Caco-2 (cell line): Measurements from ENCODE around the gene DYRK3. TPM values are rescaled to one million over a fixed set of nuclear protein-coding genes. Genes with fewer than 3 reads are reported as not detected.

Experiments used
- BruUV-seq: library from RNA; stranded (reverse); fragments of 400-500 nt; replicated peaks from 2 replicates; lab custom pipeline; 2021; lab: Mats Ljungman, UMichigan
- CTCF ChIA-PET: fragments of 300-600 bp; sonication (Branson Sonifier 250); formaldehyde crosslinking; loops from one replicate; lab custom pipeline; 2022; ENCODE audit warnings: antibody characterized with exemption; lab: Charles Lee
- POLR2A ChIA-PET: fragments of 300-600 bp; sonication (Branson Sonifier 250); formaldehyde crosslinking; loops from one replicate; lab custom pipeline; 2022; ENCODE audit warnings: antibody characterized with exemption; lab: Charles Lee
- DNase-seq, 2 experiments: peaks; one replicate each; pipeline versions ENCODE4 v3.0.0 to v3.0.0-alpha.2; 2020 to 2022
- H3K27me3 ChIP-seq: replicated peaks from 2 replicates; pipeline ENCODE4 v1.6.0; 2011; ENCODE audit warnings: low read length; ENCODE audit not compliant: control insufficient read depth, insufficient read depth
- H3K36me3 ChIP-seq: 2 replicates; pipeline ENCODE4 v1.5.1; 2011; ENCODE audit warnings: low read length; ENCODE audit not compliant: control insufficient read depth, insufficient read depth
- H3K4me1 ChIP-seq: fragments of 250-450 bp; sonication (Bioruptor Pico); 2 replicates; pipeline ENCODE4 v1.5.1; 2020; ENCODE audit warnings: mild to moderate bottlenecking
- H3K4me3 ChIP-seq: 2 replicates; pipeline ENCODE4 v1.5.1; 2011; ENCODE audit warnings: low read depth, mild to moderate bottlenecking, control low read depth, low read length
- H3K9me3 ChIP-seq: fragments of 250-450 bp; sonication (Bioruptor Pico); 2 replicates; pipeline ENCODE4 v1.5.1; 2020; ENCODE audit warnings: mild to moderate bottlenecking, moderate library complexity
- H3K27ac Mint-ChIP-seq: one replicate; pipeline ENCODE4 v1.8.0; 2022; ENCODE audit warnings: mixed read lengths; ENCODE audit not compliant: unreplicated experiment
- H3K27me3 Mint-ChIP-seq: one replicate; pipeline ENCODE4 v1.8.0; 2022; ENCODE audit warnings: mixed read lengths; ENCODE audit not compliant: insufficient read depth, unreplicated experiment
- H3K36me3 Mint-ChIP-seq: one replicate; pipeline ENCODE4 v1.8.0; 2022; ENCODE audit warnings: mild to moderate bottlenecking, mixed read lengths; ENCODE audit not compliant: insufficient read depth, unreplicated experiment
- H3K4me1 Mint-ChIP-seq: one replicate; pipeline ENCODE4 v1.8.0; 2022; ENCODE audit warnings: low read depth, mixed read lengths; ENCODE audit not compliant: unreplicated experiment
- H3K4me3 Mint-ChIP-seq: one replicate; pipeline ENCODE4 v1.8.0; 2022; ENCODE audit warnings: mild to moderate bottlenecking, moderate library complexity, mixed read lengths; ENCODE audit not compliant: unreplicated experiment
- H3K9me3 Mint-ChIP-seq: one replicate; pipeline ENCODE4 v1.8.0; 2022; ENCODE audit warnings: mixed read lengths; ENCODE audit not compliant: unreplicated experiment
- intact Hi-C: fragments of 100-400 bp; cut with micrococcal nuclease; formaldehyde crosslinking; loops from one replicate; pipeline ENCODE4 v1.10.0; 2022; ENCODE audit not compliant: unreplicated experiment
- total RNA-seq: library from RNA; stranded (reverse); gene quantifications from 2 replicates; pipeline ENCODE4 v1.2.3, GENCODE V29; 2022
- TF ChIP-seq, protein P1 (sequence below), 2 experiments: fragments of 200-600 bp in 1 of 2; IDR thresholded peaks; 1 replicate in 1 of 2; 2 replicates in 1 of 2; pipeline versions ENCODE4 v1.5.1 to v1.8.0; 2011 to 2022; ENCODE audit warnings: antibody characterized with exemption in 1 of 2, control low read depth in 1 of 2, inconsistent platforms in 1 of 2, low read depth in 1 of 2, low read length in 1 of 2, mild to moderate bottlenecking in 1 of 2, moderate library complexity in 1 of 2; ENCODE audit not compliant: insufficient read depth in 1 of 2, severe bottlenecking in 1 of 2, unreplicated experiment in 1 of 2

DYRK3 gene
- total RNA-seq, 1 experiment from 2014 or later, result not detected

DNA sequence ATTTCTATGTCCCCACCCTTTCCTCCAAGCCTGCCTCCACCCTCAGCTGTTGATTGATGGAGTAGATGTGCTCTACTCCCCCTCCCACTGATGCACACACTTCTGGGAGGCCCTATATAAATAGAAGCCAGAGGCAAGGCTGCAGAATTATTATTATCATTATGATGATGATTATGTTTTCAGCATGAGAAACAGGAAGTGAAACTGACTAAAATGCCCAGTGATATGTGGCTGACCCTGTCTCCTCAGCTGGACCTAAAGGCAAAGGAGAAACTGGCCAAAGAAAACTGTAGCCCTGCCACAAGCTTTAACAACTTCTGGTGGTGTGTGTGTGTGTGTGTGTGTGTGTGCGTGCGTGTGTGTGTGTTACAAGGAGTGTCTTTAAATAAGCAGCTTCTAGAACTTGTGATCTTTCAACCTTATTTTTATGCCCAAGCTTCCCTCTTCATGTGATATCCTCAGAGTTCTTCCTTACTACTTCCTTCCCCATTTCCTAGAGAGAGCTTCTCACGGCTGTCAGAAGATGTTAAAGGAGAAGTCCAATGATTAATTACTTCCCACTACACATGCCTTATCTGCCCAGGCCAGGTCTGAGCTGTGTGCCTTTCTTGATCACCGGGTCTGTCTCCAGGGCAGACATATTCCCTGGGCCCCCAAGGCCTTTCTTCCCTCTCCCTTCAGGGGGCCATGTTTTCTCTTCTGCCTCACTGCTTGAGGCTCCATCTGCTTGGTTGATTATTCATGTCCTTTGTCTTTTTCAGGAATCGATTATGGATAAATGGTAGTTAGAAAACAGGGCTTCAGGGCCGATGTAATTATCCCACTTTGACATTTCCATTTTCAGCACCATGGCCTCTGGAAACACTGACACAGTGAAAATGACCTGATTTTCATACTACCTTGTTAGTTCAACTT lies 37.8 kb downstream of the DYRK3 start:
- intact Hi-C loops, result loop anchor here (2.0 kb wide), 1 partner anchor 14 kb away; no protein-coding TSS in a partner anchor
- BruUV-seq, result no TSS peak

DNA sequence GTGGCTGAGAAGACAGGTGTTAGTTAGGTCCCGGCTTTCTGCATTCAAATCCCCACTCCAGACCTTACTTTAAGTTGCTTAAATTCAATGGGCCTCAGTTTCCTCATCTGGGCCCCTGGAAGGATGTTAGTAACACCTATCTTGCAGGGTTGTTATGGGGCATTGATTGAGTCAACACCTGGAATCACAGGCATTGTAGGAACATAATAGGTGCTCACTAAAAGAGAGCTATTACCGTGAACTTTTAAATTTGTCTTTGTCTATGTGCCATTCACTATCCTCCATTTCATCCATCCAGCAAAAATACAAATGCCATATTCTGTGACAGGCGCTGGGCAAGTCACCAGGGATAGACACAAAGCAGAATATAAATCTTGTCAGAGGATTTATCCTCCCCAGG lies 38.9 kb downstream of the DYRK3 start:
- CTCF ChIA-PET, result interaction anchor here (0.8 to 1.0 kb wide), 2 partner anchors 17 to 235 kb away, joined by 3 to 4 read pairs; no protein-coding TSS in a partner anchor

More for the DNA sequence above, 37.8 kb downstream of the DYRK3 start:
- H3K9me3 ChIP-seq, result no peaks in the 10 kb centered on the region
- H3K27me3 Mint-ChIP-seq, result no peaks in the 10 kb centered on the region
- no peak overlapping the region for H3K4me3 ChIP-seq
- DNase-seq, result no peak
- H3K27ac Mint-ChIP-seq, result no peak overlapping the region
- H3K4me3 Mint-ChIP-seq, result no peak overlapping the region
- no peaks in the 10 kb centered on the region for H3K36me3 ChIP-seq
- peaks cover 5% of the 10 kb centered on the region for H3K36me3 Mint-ChIP-seq
- ChIA-PET POLR2A (no interaction called here), CTCF (interaction anchor here (0.5 to 2.4 kb wide), 6 partner anchors 9 to 239 kb away, joined by 3 to 20 read pairs (median 4); partner anchors contain the start of genes EIF2D and MAPKAPK2)
- peaks cover 48% of the 10 kb centered on the region for H3K4me1 ChIP-seq
- peaks cover 37% of the 10 kb centered on the region for H3K4me1 Mint-ChIP-seq
- TF ChIP-seq, protein P1, sequence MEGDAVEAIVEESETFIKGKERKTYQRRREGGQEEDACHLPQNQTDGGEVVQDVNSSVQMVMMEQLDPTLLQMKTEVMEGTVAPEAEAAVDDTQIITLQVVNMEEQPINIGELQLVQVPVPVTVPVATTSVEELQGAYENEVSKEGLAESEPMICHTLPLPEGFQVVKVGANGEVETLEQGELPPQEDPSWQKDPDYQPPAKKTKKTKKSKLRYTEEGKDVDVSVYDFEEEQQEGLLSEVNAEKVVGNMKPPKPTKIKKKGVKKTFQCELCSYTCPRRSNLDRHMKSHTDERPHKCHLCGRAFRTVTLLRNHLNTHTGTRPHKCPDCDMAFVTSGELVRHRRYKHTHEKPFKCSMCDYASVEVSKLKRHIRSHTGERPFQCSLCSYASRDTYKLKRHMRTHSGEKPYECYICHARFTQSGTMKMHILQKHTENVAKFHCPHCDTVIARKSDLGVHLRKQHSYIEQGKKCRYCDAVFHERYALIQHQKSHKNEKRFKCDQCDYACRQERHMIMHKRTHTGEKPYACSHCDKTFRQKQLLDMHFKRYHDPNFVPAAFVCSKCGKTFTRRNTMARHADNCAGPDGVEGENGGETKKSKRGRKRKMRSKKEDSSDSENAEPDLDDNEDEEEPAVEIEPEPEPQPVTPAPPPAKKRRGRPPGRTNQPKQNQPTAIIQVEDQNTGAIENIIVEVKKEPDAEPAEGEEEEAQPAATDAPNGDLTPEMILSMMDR (IDR thresholded peaks at IDR 0.05; ENCODE audit: insufficient read depth in 1 of 2, low read depth in 1 of 2, low read length in 1 of 2, severe bottlenecking in 1 of 2, unreplicated experiment in 1 of 2), result no peak
- H3K27me3 ChIP-seq, result no peaks in the 10 kb centered on the region
- no peaks in the 10 kb centered on the region for H3K9me3 Mint-ChIP-seq

DNA sequence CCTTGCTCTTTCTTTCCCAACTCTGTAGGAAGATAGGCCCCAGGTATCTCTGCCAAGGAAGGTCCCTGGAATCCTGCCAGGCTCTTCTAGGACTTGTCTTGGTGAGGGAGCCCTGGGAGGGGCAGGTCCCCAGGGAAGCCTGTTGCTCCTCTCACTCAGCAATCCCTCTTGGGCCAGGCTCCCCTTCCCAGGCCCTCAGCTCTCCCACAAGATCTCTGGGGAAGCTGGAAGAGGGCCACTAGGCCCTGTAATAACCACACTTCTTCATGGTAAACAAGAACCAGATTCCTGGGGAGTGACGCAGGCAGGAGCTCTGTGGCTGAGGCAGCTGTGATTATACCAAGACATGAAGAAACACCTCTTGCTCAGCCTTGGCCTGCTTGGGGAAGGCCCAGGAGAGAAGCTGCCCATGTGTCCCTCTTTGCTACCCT lies 39.4 kb downstream of the DYRK3 start:
- H3K27me3 ChIP-seq, result no peaks in the 10 kb centered on the region
- peaks cover 5% of the 10 kb centered on the region for H3K36me3 Mint-ChIP-seq
- peaks cover 32% of the 10 kb centered on the region for H3K4me1 Mint-ChIP-seq
- DNase-seq, result peak; percentile 30 to 53
- ChIA-PET CTCF (interaction anchor here (0.8 to 1.0 kb wide), 3 partner anchors 11 to 235 kb away, joined by 3 to 4 read pairs (median 4); no protein-coding TSS in a partner anchor), POLR2A (interaction anchor here (1.0 kb wide), 1 partner anchor 10 kb away, joined by 7 read pairs; the partner anchor contains the start of gene MAPKAPK2)
- H3K36me3 ChIP-seq, result no peaks in the 10 kb centered on the region
- no peak overlapping the region for H3K4me3 ChIP-seq
- H3K27ac Mint-ChIP-seq, result peak overlapping the region; percentile 95
- no TSS peak for BruUV-seq
- no peak overlapping the region for H3K4me3 Mint-ChIP-seq
- H3K27me3 Mint-ChIP-seq, result no peaks in the 10 kb centered on the region
- TF ChIP-seq, protein P1 (IDR thresholded peaks at IDR 0.05; ENCODE audit: insufficient read depth in 1 of 2, low read depth in 1 of 2, low read length in 1 of 2, severe bottlenecking in 1 of 2, unreplicated experiment in 1 of 2), result no peak
- no peaks in the 10 kb centered on the region for H3K9me3 Mint-ChIP-seq
- H3K9me3 ChIP-seq, result no peaks in the 10 kb centered on the region
- intact Hi-C loops, result no loop called here
- H3K4me1 ChIP-seq, result peaks cover 48% of the 10 kb centered on the region

More for the DNA sequence above, 38.9 kb downstream of the DYRK3 start:
- intact Hi-C loops, result no loop called here
- Histone ChIP-seq H3K4me3 (no peak overlapping the region), H3K36me3 (no peaks in the 10 kb centered on the region), H3K9me3 (no peaks in the 10 kb centered on the region), H3K4me1 (peaks cover 48% of the 10 kb centered on the region), H3K27me3 (no peaks in the 10 kb centered on the region)
- H3K36me3 Mint-ChIP-seq, result peaks cover 5% of the 10 kb centered on the region
- no TSS peak for BruUV-seq
- no peak overlapping the region for H3K4me3 Mint-ChIP-seq
- H3K27ac Mint-ChIP-seq, result peak overlapping the region; percentile 95
- H3K4me1 Mint-ChIP-seq, result peaks cover 32% of the 10 kb centered on the region
- POLR2A ChIA-PET, result interaction anchor here (1.0 kb wide), 1 partner anchor 11 kb away, joined by 7 read pairs; the partner anchor contains the start of gene MAPKAPK2
- TF ChIP-seq, protein P1 (IDR thresholded peaks at IDR 0.05; ENCODE audit: insufficient read depth in 1 of 2, low read depth in 1 of 2, low read length in 1 of 2, severe bottlenecking in 1 of 2, unreplicated experiment in 1 of 2), result no peak
- no peak for DNase-seq
- H3K27me3 Mint-ChIP-seq, result no peaks in the 10 kb centered on the region
- H3K9me3 Mint-ChIP-seq, result no peaks in the 10 kb centered on the region
